Hepatocyte (in vitro differentiated cells): Measurements from ENCODE around the gene CALD1. TPM values are rescaled to one million over a fixed set of nuclear protein-coding genes. Genes with fewer than 3 reads are reported as not detected.
A peak's percentile ranks its signal among the peaks of the same experiment; 100 is the strongest.
"Not testable (repeated sequence)": the region's sequence is repeated elsewhere in the genome, so short reads cannot be mapped to it uniquely, and the experiment has no call there.

Source experiments
- DNase-seq: peaks from one replicate; pipeline ENCODE4 v3.0.0-alpha.2; 2016; ENCODE audit warnings: low spot score
- H2AFZ ChIP-seq: fragments of 200-600 bp; sonication (generic); 2 replicates; pipeline ENCODE4 v1.6.0; 2016; ENCODE audit warnings: antibody characterized with exemption, mild to moderate bottlenecking
- H3K27ac ChIP-seq: fragments of 200-600 bp; sonication (generic); 2 replicates; pipeline ENCODE4 v1.5.1; 2016; ENCODE audit warnings: mild to moderate bottlenecking
- H3K27me3 ChIP-seq: fragments of 200-600 bp; sonication (generic); 2 replicates; pipeline ENCODE4 v1.6.1; 2016
- H3K36me3 ChIP-seq: fragments of 200-600 bp; sonication (generic); replicated peaks from 2 replicates; pipeline ENCODE4 v1.5.1; 2016; ENCODE audit warnings: low read depth; ENCODE audit not compliant: insufficient read depth
- H3K4me1 ChIP-seq: fragments of 200-600 bp; sonication (generic); 2 replicates; pipeline ENCODE4 v1.5.1; 2016; ENCODE audit warnings: mild to moderate bottlenecking, moderate library complexity; ENCODE audit not compliant: insufficient read depth
- H3K4me2 ChIP-seq: fragments of 200-600 bp; sonication (generic); 2 replicates; pipeline ENCODE4 v1.6.0; 2016
- H3K4me3 ChIP-seq: fragments of 200-600 bp; sonication (generic); 2 replicates; pipeline ENCODE4 v1.5.1; 2016; ENCODE audit warnings: mild to moderate bottlenecking
- H3K79me2 ChIP-seq: fragments of 200-600 bp; sonication (generic); 2 replicates; pipeline ENCODE4 v1.6.0; 2017; ENCODE audit warnings: mild to moderate bottlenecking
- H3K9me2 ChIP-seq: fragments of 200-600 bp; sonication (generic); replicated peaks from 2 replicates; pipeline ENCODE4 v1.6.0; 2017; ENCODE audit warnings: mild to moderate bottlenecking; ENCODE audit not compliant: insufficient read depth
- H3K9me3 ChIP-seq: fragments of 200-600 bp; sonication (generic); 2 replicates; pipeline ENCODE4 v1.5.1; 2016; ENCODE audit warnings: low read depth, mild to moderate bottlenecking
- H4K20me1 ChIP-seq: fragments of 200-600 bp; sonication (generic); 2 replicates; pipeline ENCODE4 v1.6.0; 2016; ENCODE audit warnings: mild to moderate bottlenecking; ENCODE audit not compliant: insufficient read depth, poor library complexity, severe bottlenecking
- CTCF ChIP-seq: fragments of 200-600 bp; sonication (generic); IDR thresholded peaks from 2 replicates; pipeline ENCODE4 v1.5.1; 2016; ENCODE audit warnings: antibody characterized with exemption, mild to moderate bottlenecking; ENCODE audit not compliant: poor library complexity
- EZH2 ChIP-seq: fragments of 200-600 bp; sonication (generic); IDR thresholded peaks from 2 replicates; pipeline ENCODE4 v1.6.1; 2016; ENCODE audit warnings: antibody characterized with exemption, mild to moderate bottlenecking, borderline replicate concordance
- EZH2phosphoT487 ChIP-seq: fragments of 200-600 bp; sonication (generic); IDR thresholded peaks from one replicate; pipeline ENCODE4 v1.6.1; 2018; ENCODE audit warnings: antibody characterized with exemption, mild to moderate bottlenecking, low read depth, moderate library complexity; ENCODE audit not compliant: unreplicated experiment, severe bottlenecking
- WGBS: methylation state at CpG from one replicate; pipeline ENCODE4 v1.1.6; 2016; ENCODE audit warnings: low lambda C conversion rate; ENCODE audit errors: missing lambda C conversion rate; 5-methylcytosine and 5-hydroxymethylcytosine counted together
- polyA plus RNA-seq: library from polyadenylated mRNA; unstranded; fragments of >200 nt; fragmentation: Nextera tagmentation; extraction: Ambion mirVana; gene quantifications from 2 replicates; pipeline ENCODE4 v1.2.1, GENCODE V29; 2016
- total RNA-seq: library from RNA; depleted of rRNA; stranded (reverse); fragments of >200 nt; gene quantifications from 2 replicates; pipeline ENCODE4 v1.2.3, GENCODE V29; 2014

CALD1 gene
- total and polyA plus RNA-seq, 2 experiments from 2014 or later, result 207 to 333 TPM

GRCh38 chr7:134966691-134967090 lies 187.3 kb downstream of the CALD1 start:
- no peaks in the 10 kb centered on the region for H3K27me3 ChIP-seq
- DNase-seq, result peak; percentile 16
- H3K27ac ChIP-seq, result no peak overlapping the region
- H3K9me2 ChIP-seq, result no peaks in the 10 kb centered on the region
- 61% methylated on average over 3 of the region's 3 CpGs for WGBS
- no peak overlapping the region for H3K4me3 ChIP-seq
- H3K79me2 ChIP-seq, result no peaks in the 10 kb centered on the region
- H3K9me3 ChIP-seq, result no peaks in the 10 kb centered on the region
- no peaks in the 10 kb centered on the region for H4K20me1 ChIP-seq
- TF ChIP-seq EZH2phosphoT487 (no peak), CTCF (no peak), EZH2 (no peak)
- no peak overlapping the region for H3K4me2 ChIP-seq
- no peaks in the 10 kb centered on the region for H3K36me3 ChIP-seq
- H2AFZ ChIP-seq, result no peak overlapping the region
- no peaks in the 10 kb centered on the region for H3K4me1 ChIP-seq

GRCh38 chr7:134968110-134968509 lies 188.7 kb downstream of the CALD1 start:
- Histone ChIP-seq H3K27ac (no peak overlapping the region), H3K36me3 (no peaks in the 10 kb centered on the region), H3K79me2 (no peaks in the 10 kb centered on the region), H3K9me3 (no peaks in the 10 kb centered on the region), H3K4me1 (no peaks in the 10 kb centered on the region), H3K9me2 (no peaks in the 10 kb centered on the region), H3K4me3 (no peak overlapping the region), H3K4me2 (no peak overlapping the region), H3K27me3 (no peaks in the 10 kb centered on the region), H4K20me1 (no peaks in the 10 kb centered on the region), H2AFZ (no peak overlapping the region)
- no peak for DNase-seq
- 89% methylated on average over 4 of the region's 4 CpGs for WGBS
- TF ChIP-seq EZH2 (no peak), CTCF (no peak), EZH2phosphoT487 (no peak)

- not testable (repeated sequence) for H3K79me2 ChIP-seq, H3K9me2 ChIP-seq, H3K4me1 ChIP-seq, H3K4me2 ChIP-seq, H4K20me1 ChIP-seq, H2AFZ ChIP-seq, H3K36me3 ChIP-seq, H3K9me3 ChIP-seq, DNase-seq, H3K27ac ChIP-seq, H3K27me3 ChIP-seq, H3K4me3 ChIP-seq
- WGBS, result 97% methylated on average over 3 of the region's 3 CpGs
These were observed 202.2 kb downstream of the CALD1 start for GRCh38 chr7:134981645-134982044.

- H3K9me3 ChIP-seq, result no peaks in the 10 kb centered on the region
- H4K20me1 ChIP-seq, result no peaks in the 10 kb centered on the region
- no peak for TF ChIP-seq EZH2phosphoT487
- TF ChIP-seq EZH2, result no peak
- no peak for TF ChIP-seq CTCF
- DNase-seq, result no peak
- no peaks in the 10 kb centered on the region for H3K36me3 ChIP-seq
- H3K27ac ChIP-seq, result peak overlapping the region; percentile 89
- H3K4me3 ChIP-seq, result no peak overlapping the region
- peaks cover 2% of the 10 kb centered on the region for H3K4me1 ChIP-seq
- WGBS, result 61% methylated on average over 8 of the region's 8 CpGs
- H3K9me2 ChIP-seq, result no peaks in the 10 kb centered on the region
- H3K4me2 ChIP-seq, result peak overlapping the region; percentile 76
- peaks cover 36% of the 10 kb centered on the region for H3K79me2 ChIP-seq
- H3K27me3 ChIP-seq, result no peaks in the 10 kb centered on the region
- peak overlapping the region; percentile 79 for H2AFZ ChIP-seq
These were observed 206.5 kb downstream of the CALD1 start for GRCh38 chr7:134985894-134986362.
